Progenitor cell of endocrine pancreas (in vitro differentiated cells): ENCODE data around the gene ZBTB16. TPM values are rescaled to one million over a fixed set of nuclear protein-coding genes. Genes with fewer than 3 reads are reported as not detected.

Experiments
- DNase-seq: peaks from one replicate; pipeline ENCODE4 v3.0.0; 2021; ENCODE audit warnings: low spot score; ENCODE audit not compliant: unreplicated experiment
- H3K27ac Mint-ChIP-seq: 2 replicates; pipeline ENCODE4 v1.8.0; 2021; ENCODE audit warnings: mild to moderate bottlenecking, moderate library complexity, mixed read lengths
- H3K27me3 Mint-ChIP-seq: 2 replicates; pipeline ENCODE4 v1.8.0; 2021; ENCODE audit warnings: mixed read lengths
- H3K36me3 Mint-ChIP-seq: 2 replicates; pipeline ENCODE4 v1.8.0; 2022; ENCODE audit warnings: mixed read lengths; ENCODE audit not compliant: insufficient read depth
- H3K4me1 Mint-ChIP-seq: 2 replicates; pipeline ENCODE4 v1.8.0; 2021; ENCODE audit warnings: low read depth, mixed read lengths
- H3K4me3 Mint-ChIP-seq: 2 replicates; pipeline ENCODE4 v1.8.0; 2021; ENCODE audit warnings: low read depth, mild to moderate bottlenecking, moderate library complexity, mixed read lengths
- H3K9me3 Mint-ChIP-seq: 2 replicates; pipeline ENCODE4 v1.8.0; 2021; ENCODE audit warnings: low read depth, mixed read lengths
- total RNA-seq: library from RNA; stranded (reverse); gene quantifications from 2 replicates; pipeline ENCODE4 v1.2.1, GENCODE V29; 2021
- TF ChIP-seq, protein P1 (sequence below): fragments of 200-600 bp; sonication (generic); IDR thresholded peaks from one replicate; pipeline ENCODE4 v1.5.0; 2021; ENCODE audit warnings: antibody characterized with exemption, mild to moderate bottlenecking; ENCODE audit not compliant: unreplicated experiment

Gene ZBTB16
- total RNA-seq, 1 donor from 2014 or later: 29.6 TPM

DNA sequence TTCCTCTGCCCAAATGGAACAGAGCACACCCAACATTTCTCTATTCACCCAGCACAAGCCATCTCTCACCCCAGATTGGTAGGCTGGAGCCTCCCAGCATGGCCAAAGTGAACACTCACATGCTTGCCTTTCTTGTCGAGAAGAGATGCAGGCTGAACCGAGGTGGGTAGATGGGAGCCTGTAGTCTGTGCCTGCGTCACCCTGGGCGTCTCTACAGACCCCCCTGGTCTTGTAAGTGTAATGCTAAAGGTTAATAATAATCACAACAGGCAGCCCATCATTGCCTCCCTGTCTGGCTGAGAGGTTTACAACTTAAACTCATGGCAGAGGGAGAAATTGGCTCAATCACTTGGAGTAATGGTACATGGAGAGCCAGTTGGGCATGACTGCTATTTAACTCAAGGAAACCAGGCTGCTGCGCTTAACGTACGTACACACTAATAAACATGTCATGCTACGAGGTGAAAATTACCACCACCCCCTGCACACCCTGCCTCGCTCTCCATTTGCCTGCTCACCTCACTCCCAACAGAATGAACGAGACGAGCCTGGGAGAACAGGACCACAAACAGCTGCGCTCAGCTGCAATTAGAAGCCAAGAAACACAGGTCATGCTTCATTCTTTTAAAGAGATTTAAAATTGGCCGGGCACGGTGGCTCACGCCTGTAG lies 9.1 kb upstream of the ZBTB16 start:
- Mint-ChIP-seq H3K4me3 (no peak overlapping the region), H3K4me1 (peaks cover 27% of the 10 kb centered on the region), H3K27ac (peak overlapping the region; percentile 78), H3K9me3 (no peaks in the 10 kb centered on the region), H3K36me3 (no peaks in the 10 kb centered on the region), H3K27me3 (peaks cover 7% of the 10 kb centered on the region)
- no peak for DNase-seq
- TF ChIP-seq, protein P1, sequence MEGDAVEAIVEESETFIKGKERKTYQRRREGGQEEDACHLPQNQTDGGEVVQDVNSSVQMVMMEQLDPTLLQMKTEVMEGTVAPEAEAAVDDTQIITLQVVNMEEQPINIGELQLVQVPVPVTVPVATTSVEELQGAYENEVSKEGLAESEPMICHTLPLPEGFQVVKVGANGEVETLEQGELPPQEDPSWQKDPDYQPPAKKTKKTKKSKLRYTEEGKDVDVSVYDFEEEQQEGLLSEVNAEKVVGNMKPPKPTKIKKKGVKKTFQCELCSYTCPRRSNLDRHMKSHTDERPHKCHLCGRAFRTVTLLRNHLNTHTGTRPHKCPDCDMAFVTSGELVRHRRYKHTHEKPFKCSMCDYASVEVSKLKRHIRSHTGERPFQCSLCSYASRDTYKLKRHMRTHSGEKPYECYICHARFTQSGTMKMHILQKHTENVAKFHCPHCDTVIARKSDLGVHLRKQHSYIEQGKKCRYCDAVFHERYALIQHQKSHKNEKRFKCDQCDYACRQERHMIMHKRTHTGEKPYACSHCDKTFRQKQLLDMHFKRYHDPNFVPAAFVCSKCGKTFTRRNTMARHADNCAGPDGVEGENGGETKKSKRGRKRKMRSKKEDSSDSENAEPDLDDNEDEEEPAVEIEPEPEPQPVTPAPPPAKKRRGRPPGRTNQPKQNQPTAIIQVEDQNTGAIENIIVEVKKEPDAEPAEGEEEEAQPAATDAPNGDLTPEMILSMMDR: no peak

DNA sequence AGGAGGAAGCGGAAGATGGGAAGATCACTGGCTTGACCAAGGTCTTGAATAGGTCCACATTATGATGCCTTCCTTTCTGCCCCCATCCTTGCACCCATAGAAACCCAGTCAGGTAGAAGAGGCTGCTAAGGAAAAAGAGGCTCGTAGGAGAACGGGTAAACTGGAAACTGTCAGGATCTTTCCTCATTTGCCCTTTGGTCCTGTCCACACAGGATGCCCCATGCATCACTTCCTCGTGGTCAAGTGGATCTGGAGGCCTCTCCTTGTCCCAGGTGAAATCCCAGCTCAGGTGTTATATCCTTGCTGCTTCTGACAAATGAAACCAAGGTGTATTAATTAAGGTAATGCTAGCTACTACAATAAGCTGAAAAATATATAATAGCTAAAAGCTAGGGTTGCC lies 8.0 kb upstream of the ZBTB16 start:
- peaks cover 27% of the 10 kb centered on the region for H3K4me1 Mint-ChIP-seq
- H3K4me3 Mint-ChIP-seq: no peak overlapping the region
- no peaks in the 10 kb centered on the region for H3K36me3 Mint-ChIP-seq
- DNase-seq: no peak
- H3K9me3 Mint-ChIP-seq: no peaks in the 10 kb centered on the region
- TF ChIP-seq, protein P1: no peak
- H3K27me3 Mint-ChIP-seq: peaks cover 12% of the 10 kb centered on the region
- H3K27ac Mint-ChIP-seq: no peak overlapping the region

DNA sequence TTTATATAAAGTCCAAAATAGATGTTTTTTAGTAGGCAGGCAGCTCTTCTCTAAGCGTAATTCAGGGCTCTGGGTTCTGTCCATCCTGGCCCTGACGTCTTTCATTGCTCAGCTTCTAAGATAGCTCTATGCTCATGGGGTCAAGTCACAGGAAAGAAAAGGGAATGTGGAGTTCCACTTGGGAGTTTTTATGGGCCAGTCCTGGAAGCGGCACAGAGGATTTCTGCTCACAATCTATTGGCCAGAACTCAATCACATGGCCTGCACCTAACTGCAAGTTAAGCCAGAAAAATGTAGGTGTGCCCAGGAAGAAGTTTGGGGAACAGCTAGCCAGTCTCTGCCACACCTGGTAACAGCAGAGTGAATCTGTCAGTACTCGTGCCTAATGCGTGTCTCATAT lies 7.4 kb upstream of the ZBTB16 start:
- DNase-seq: no peak
- Mint-ChIP-seq H3K27me3 (peaks cover 18% of the 10 kb centered on the region), H3K9me3 (no peaks in the 10 kb centered on the region), H3K4me3 (no peak overlapping the region), H3K27ac (peak overlapping the region; percentile 52), H3K36me3 (no peaks in the 10 kb centered on the region), H3K4me1 (peaks cover 29% of the 10 kb centered on the region)
- TF ChIP-seq, protein P1: no peak

DNA sequence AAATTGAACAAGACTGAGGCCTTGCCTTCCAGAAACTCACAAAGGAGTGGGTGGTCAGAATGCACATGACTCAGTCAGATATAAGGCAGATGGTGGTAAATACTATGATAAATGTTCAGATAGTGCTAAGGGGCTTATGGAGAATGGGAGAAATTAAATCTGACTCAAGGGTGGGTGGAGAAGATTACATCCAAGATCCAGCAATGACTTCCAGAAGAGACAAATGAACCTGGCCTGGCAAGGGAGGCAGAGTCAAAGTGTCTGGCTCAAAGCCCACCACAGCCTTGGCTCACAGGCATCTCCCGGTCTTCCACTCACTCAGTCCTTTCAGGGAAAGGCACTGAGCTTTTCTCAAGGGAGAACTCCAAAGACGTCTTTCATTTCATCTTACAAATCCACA lies 6.1 kb upstream of the ZBTB16 start:
- Mint-ChIP-seq H3K4me3 (no peak overlapping the region), H3K36me3 (no peaks in the 10 kb centered on the region), H3K9me3 (no peaks in the 10 kb centered on the region), H3K27me3 (peaks cover 30% of the 10 kb centered on the region), H3K27ac (no peak overlapping the region), H3K4me1 (peaks cover 30% of the 10 kb centered on the region)
- TF ChIP-seq, protein P1: no peak
- no peak for DNase-seq

DNA sequence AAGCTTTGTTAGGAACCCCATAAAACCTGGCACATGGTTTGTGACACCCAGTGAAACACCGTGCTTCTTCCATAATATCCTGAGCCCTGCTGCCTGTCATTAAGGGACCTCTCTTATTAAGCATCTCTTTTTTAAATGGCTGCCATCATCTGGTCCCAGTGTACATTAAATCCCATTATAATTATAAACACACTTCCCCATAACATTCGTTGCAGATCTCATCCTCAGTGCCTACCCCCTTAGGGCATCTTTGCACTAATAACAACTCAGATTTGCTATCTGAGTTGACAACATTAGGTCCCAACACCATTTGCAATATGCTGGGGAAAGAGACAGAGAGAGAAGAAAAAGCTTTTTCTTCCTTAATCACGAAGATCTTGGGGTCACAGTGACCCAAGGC lies 4.7 kb upstream of the ZBTB16 start:
- no peak overlapping the region for H3K4me3 Mint-ChIP-seq
- H3K36me3 Mint-ChIP-seq: no peaks in the 10 kb centered on the region
- H3K27me3 Mint-ChIP-seq: peaks cover 34% of the 10 kb centered on the region
- H3K9me3 Mint-ChIP-seq: no peaks in the 10 kb centered on the region
- no peak for DNase-seq
- no peak overlapping the region for H3K27ac Mint-ChIP-seq
- TF ChIP-seq, protein P1: no peak
- H3K4me1 Mint-ChIP-seq: peaks cover 20% of the 10 kb centered on the region
